Measurements from ENCODE around the gene TSHZ1. TPM values are rescaled to one million over a fixed set of nuclear protein-coding genes. Genes with fewer than 3 reads are reported as not detected.

TSHZ1 gene
- total RNA-seq, 1 donor from 2014 or later = 8.0 TPM

DNA sequence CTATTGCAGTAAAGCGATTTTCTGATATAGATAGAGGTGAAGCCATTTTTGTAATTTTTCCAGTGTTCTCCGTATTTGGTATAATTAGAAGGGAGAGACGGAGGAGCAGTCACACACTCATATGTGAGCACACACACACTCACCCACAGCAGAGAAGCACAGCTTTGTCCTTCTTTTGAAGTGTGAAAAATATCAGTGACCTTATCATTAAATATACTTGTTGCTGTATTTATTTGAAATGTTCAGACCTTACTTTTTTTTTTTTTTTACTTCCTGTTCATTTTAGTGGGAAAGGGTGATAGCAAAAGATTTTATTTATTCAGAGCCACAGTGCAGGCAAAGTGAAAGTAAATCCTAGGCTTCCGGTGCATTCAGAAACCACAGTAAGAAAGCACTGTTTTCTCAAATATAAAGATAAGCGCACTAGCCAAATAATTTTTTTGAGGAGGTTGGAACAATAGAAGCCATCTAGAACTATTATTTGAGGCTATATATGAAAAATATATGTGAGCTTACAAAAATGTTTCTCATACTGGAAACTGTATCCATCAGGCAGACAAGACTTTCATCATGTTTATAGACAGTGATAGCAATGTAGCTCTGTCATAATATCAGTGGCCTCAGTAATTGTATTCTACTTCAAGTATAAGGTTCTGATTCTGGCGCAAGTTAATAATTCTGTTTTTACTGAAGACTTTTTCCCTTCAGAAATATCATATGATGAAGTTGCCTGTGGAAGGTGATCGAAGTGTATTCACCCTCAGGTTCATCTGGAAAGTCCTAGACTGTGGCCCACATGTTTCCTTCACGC lies 37.2 kb downstream of the TSHZ1 start:
- Mint-ChIP-seq H3K36me3 (ENCODE audit: low read depth) (no peaks in the 10 kb centered on the region), H3K4me1 (ENCODE audit: low read depth) (peaks cover 33% of the 10 kb centered on the region), H3K27me3 (ENCODE audit: low read depth) (no peaks in the 10 kb centered on the region), H3K27ac (ENCODE audit: unreplicated experiment) (peak overlapping the region; percentile 86), H3K4me3 (ENCODE audit: unreplicated experiment) (peak overlapping the region; percentile 75), H3K9me3 (ENCODE audit: low read depth) (no peaks in the 10 kb centered on the region)
- TF ChIP-seq CTCF (IDR thresholded peaks at IDR 0.05) = no peak
- no peak for DNase-seq (ENCODE audit: low spot score)

DNA sequence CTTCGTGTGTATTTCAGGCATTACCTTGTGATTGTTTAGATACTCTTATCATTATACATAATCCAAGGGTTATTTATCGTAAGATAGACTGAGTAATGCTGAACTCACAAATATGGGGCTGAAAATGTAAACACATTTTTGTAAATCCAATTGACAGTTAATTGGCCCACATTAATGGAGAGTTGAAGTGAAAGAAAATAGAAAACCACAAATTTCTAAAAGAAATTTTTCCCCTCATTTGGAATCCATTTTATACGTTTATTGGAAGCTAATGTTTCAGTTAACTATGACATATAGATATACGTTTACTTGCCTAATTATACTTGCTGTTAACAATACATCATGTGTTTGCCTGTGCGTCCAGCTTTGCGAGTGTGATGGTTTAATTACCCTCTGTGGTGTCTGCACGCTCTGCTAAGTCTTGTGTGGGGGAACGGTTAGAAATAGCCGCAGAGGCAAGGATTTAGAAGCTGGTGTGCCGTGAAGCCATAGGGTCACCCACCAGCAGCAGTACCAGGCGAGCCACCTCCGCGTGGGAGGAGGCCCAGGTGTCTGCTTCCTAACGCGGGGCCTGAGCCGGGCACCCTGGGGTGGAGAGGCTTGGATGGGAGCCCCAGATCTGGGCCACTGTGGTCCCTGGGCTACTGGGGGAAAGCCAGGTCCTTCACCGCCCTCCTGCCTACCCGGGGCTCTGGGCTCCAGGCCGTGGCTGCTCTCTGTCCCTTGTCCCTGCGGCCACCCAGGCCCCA lies 38.0 kb downstream of the TSHZ1 start:
- Mint-ChIP-seq H3K4me1 (ENCODE audit: low read depth) (peaks cover 38% of the 10 kb centered on the region), H3K9me3 (ENCODE audit: low read depth) (no peaks in the 10 kb centered on the region), H3K27me3 (ENCODE audit: low read depth) (no peaks in the 10 kb centered on the region), H3K4me3 (ENCODE audit: unreplicated experiment) (peak overlapping the region; percentile 75), H3K36me3 (ENCODE audit: low read depth) (no peaks in the 10 kb centered on the region), H3K27ac (ENCODE audit: unreplicated experiment) (no peak overlapping the region)
- TF ChIP-seq CTCF (IDR thresholded peaks at IDR 0.05) = no peak
- DNase-seq (ENCODE audit: low spot score) = no peak

DNA sequence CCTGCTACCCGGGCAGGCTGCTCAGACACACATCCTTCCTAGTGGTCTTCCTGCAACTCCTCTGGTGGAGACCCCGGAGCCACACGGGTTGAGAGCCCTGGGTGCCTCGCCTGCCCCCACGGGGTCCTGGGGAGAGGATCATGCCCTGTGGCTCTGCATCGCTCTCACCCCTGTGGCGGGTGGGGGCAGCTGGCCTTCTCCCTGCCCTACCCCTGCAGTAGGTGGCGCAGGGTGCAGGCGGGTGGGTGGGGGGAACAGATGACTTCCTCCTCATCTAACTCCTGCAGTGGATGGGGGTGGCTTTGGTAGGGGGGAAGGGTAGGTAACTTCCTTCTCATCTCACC lies 38.5 kb downstream of the TSHZ1 start:
- Mint-ChIP-seq H3K27ac (ENCODE audit: unreplicated experiment) (no peak overlapping the region), H3K4me1 (ENCODE audit: low read depth) (peaks cover 38% of the 10 kb centered on the region), H3K36me3 (ENCODE audit: low read depth) (no peaks in the 10 kb centered on the region), H3K9me3 (ENCODE audit: low read depth) (no peaks in the 10 kb centered on the region), H3K27me3 (ENCODE audit: low read depth) (no peaks in the 10 kb centered on the region), H3K4me3 (ENCODE audit: unreplicated experiment) (no peak overlapping the region)
- DNase-seq (ENCODE audit: low spot score) = no peak
- no peak for TF ChIP-seq CTCF (IDR thresholded peaks at IDR 0.05)

DNA sequence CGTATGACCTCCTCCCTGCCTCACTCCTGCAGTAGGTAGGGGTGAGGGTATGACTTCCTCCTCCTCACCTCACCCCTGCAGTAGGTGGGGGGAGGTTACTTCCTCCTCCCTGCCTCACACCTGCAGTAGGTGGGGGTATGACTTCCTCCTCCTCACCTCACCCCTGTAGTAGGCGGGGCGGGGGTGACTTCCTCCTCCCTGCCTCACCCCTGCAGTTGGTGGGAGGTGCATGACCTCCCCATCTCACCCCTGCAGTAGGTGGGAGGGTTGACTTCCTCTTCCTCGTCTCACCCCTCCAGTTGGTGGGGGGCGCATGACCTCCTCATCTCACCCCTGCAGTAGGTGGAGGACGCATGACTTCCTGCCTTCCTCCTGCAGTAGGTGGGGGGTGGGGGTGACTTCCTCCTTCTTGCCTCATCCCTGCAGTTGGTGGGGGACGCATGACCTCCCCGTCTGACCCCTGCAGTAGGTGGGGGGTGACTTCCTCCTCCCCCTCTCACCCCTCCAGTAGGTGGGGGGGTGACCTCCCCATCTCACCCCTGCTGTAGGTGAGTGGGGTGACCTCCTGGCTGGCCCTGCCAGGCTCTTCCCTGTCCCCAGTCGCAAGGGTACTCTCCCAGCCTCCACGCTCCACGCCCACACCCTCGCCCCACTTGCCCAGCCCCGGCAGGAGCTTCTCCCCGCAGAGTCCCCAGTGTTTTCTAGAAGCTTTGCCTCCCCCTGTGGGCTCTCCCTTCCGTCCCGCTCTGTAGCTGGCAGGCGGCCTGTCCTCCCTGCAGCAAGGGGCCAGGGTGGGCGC lies 39.3 kb downstream of the TSHZ1 start:
- no peaks in the 10 kb centered on the region for H3K27me3 Mint-ChIP-seq (ENCODE audit: low read depth)
- H3K4me1 Mint-ChIP-seq (ENCODE audit: low read depth) = peaks cover 38% of the 10 kb centered on the region
- H3K36me3 Mint-ChIP-seq (ENCODE audit: low read depth) = no peaks in the 10 kb centered on the region

More for the DNA sequence above, 39.3 kb downstream of the TSHZ1 start:
- no peak overlapping the region for H3K4me3 Mint-ChIP-seq (ENCODE audit: unreplicated experiment)
- no peak for DNase-seq (ENCODE audit: low spot score)
- no peak overlapping the region for H3K27ac Mint-ChIP-seq (ENCODE audit: unreplicated experiment)
- no peak for TF ChIP-seq CTCF (IDR thresholded peaks at IDR 0.05)
- H3K9me3 Mint-ChIP-seq (ENCODE audit: low read depth) = no peaks in the 10 kb centered on the region

All from chondrocyte (in vitro differentiated cells).